Adrenal gland (tissue), 5 donors: Measurements from ENCODE around the gene DMRTA1.
"Not testable (repeated sequence)": the region's sequence is repeated elsewhere in the genome, so short reads cannot be mapped to it uniquely, and the experiment has no call there.

Source experiments
- CTCF ChIP-seq, 6 experiments: fragments of 450-650 bp in 4 of 6; fragments of 200-600 bp in 2 of 6; sonication (generic) in 1 of 6; IDR thresholded peaks; 1 replicate in 5 of 6; 2 replicates in 1 of 6; pipeline versions ENCODE4 v1.5.1 to v1.8.0; 2016 to 2021; ENCODE audit warnings: antibody characterized with exemption in 6 of 6, mild to moderate bottlenecking in 2 of 6, moderate library complexity in 1 of 6
- POLR2A ChIP-seq, 2 donors: fragments of 450-650 bp; IDR thresholded peaks; one replicate each; pipeline ENCODE4 v1.6.1; 2017; ENCODE audit warnings: antibody characterized with exemption in 2 of 2, mild to moderate bottlenecking in 2 of 2, moderate library complexity in 1 of 2
- donor health status: DM: no; HTN: no; CAD: no.

- not testable (repeated sequence) for TF ChIP-seq CTCF, POLR2A (IDR thresholded peaks at IDR 0.05)
These were observed 9.1 kb upstream of the DMRTA1 start for GRCh38 chr9:22437461-22438067.
